Epidermal melanocyte (primary cell): ENCODE results near the gene S100A4.

Source experiments
- DNase-seq: peaks from one replicate; pipeline ENCODE4 v3.0.0; 2011; ENCODE audit warnings: low spot score; ENCODE audit not compliant: insufficient read length

The S100A4 gene

DNA sequence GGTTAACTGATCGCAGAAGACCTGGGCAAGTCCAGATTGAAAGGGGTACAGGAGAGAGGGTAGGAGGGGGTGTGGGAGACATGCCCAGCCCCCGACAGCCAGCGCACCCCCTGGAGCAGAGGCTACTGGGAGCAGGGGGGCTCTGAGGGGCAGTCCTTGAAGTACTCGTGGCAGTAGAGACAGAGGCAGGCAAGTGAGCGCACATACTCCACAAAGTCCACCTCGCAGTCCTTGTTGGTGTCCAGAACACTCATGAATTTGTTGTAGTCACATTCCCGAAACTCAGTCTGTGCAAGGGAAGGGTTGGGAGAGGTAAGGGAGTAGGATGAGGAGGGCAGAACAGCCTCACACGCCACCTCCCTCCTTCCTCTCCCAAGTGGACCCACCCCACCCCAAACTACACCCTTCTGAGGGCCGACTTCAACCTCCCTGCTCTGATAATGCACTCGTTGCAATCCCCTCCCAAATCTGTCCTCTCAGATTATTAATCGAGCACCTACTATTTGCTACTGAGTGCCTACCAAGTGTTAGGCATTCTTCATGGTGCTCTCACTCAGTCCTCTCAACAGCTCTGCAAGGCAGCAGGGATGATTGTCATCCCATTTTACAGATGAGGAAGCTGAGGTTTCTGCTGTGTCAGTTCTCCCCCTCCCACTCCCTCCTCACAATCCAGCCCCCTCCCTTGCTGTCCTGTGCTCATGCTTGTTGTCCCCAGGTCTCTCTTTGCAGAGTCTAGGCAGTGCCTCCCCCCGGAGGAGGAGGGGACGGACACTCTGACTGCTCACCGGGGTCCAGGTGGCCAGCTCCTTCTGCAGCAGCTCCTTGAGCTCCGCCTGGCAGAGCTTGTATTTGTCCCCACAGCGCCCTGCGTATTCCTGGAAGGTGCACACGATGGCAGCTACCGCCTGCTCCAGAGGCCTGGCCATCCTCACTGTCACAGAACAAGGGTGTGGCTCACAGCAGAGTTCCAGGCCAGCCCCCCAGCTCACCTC lies 2.2 kb upstream of the S100A4 start:
- DNase-seq: no peak

DNA sequence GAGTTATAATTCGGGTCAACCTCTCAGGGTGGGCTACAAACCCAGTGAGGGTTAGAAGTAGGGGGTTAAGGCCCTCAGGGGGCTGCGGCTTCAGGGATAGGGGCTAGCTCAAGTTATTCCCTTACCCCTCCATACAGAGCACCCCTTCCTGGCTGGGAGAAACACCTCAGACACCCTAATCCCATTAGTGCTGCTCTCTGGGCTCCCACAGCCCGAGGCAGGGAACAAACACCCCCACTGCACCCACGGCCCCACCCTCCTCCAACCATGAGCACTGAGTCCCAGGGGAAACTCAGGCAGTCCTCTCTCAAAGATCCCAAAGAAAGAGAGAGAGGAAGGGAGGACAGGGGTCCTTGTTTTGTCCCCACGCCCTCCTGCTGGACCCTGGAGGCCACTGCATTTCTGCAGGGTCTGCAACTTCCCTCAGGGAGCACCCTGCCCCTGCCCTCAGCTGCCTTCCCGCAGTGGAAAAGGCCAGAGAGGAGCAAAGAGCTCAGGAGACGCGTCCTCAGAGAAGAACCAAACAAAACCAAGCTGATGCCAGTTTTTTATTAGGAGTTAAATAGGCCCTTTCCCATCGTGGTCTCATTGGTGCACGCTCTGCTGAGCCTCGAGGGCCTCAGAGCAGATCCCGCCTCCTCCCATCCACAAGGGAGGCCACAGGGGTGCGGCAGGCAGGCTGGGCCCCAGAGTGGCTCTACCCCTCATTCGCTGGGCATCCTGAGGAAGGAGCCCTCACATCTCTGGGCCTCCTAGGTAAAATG lies 1.4 kb upstream of the S100A4 start:
- no peak for DNase-seq

DNA sequence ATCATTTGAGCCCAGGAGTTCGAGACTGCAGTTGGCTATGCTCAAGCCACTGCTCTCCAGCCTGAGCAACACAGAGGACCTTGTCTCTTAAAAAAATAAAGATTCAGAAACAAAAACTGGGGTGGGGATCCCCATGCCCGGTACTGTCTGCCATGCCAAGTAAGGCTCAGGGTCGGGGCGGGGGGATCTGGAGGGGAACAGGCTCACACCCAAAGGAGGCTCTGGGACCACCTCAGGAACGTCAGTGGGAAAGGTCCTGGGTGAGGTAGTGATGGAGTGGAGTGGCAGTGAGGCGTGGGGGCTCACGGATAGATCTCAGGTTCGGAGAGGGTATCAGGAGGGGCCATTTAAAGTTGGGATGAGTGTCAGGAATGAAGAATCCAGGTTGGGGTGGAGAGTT lies 765 bp upstream of the S100A4 start:
- no peak for DNase-seq

DNA sequence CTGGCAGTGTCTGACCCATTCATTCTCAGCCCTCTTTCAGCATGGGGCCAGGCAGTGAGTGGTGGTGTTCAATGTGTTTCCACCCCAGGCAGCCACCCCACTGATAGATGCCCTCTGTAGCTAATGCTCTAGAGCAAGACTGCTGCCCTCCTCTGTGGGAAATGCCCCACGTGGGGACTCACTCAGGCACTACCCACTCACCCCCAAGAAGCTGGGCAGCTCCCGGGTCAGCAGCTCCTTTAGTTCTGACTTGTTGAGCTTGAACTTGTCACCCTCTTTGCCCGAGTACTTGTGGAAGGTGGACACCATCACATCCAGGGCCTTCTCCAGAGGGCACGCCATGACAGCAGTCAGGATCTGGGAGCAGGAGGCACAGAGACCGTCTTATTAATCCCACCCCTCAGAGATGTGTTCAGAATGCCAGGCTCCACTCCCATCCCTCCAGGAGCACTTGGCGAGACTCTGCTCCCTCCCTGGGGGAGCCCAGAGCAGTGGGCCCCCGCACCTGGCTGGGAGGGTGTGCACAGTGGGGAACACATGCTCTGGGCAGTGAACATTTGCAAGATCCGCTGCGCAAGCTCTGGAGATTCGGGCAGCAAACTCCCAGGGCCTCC lies 1.0 kb downstream of the S100A4 start:
- DNase-seq: no peak

DNA sequence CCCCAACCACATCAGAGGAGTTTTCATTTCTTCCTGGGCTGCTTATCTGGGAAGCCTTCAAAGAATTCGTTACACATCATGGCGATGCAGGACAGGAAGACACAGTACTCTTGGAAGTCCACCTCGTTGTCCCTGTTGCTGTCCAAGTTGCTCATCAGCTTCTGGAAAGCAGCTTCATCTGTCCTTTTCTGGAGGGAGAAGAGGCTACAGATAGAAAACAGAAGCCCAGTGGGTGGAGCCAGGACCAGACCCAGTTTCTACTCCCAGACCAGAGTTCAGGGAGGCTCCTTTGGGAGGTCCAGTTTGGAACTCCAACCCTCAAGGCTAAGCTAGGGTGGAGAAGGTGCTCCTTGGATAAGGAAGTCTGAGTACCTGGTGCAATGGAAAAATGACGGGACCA lies 1.9 kb downstream of the S100A4 start:
- DNase-seq: no peak

DNA sequence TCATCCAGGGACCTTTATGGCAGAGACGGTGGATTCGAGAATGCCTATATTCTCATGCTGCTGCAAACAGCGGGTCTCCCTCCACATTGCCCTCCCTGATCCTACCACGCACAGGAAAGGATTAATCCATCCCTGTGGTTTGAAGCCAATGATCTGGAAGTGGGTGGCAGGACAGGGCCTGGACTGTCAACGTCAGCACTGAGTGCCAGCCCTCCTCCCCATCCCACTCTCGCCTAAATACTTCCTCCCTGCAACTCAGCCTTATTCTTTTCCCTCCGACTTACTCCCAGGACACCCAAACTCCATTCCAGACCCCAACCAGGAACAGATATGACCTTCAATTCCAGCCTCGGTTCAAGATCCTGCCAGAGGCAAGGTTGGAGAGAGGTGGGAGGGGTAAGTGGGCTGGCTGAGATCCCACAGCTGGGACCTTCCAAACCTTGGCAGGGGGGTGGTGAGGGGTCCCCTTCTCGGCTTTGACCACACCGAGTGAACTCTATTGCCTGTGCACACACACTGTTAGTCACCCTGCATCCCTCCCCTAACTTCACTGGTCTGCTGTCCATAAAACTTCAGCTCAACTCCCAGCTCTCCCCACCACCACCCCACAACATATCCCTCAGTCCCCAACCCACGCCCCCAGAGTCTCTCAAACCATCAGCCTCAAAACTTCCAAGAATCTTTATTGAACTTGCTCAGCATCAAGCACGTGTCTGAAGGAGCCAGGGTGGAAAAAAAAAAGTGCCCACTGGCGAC lies 2.5 kb downstream of the S100A4 start:
- no peak for DNase-seq

DNA sequence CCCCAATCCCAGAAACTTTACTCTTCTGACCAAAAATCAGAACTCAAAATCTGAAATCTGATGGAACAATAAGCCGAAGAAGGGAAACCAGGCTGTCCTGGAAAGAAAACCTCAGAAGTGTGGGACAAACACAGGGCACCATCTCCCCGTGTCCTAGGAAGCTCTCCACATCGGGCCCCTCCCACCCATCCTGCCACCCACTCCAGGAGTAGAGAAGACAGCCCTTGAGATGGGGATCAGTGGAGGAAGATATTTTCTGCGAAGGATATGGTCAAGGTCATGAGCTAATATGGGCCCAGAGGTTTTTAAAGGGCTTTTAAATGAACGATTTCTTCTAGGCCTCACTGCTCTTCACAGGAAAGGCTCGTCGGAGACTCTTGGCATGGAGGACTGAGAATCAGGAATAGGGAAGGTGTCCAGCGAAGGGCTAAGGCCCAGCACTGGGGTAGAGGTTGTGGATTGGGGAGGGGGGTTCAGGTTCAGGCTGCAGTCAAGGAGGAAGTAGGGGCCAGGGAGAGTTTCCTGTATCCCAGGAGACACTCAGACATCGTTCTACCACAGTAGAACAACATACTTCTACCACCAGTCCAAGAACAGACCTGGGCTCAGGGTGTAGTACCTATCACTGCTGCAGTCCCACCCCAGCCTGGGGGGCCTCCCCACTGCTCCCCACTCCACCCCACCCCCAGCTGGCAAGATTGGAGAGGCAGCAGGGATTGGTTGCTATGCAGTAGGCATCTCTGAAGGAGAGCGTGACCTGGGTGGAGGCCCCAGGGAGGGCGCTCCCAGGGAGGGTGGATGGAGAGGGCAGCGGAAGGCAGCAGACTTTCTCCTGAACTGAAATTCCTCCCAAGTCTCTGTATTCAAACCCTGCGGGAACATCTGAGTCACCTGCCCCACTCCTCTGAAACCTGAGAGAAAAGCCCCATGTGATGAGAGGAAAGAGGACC lies 3.7 kb downstream of the S100A4 start:
- DNase-seq: no peak

DNA sequence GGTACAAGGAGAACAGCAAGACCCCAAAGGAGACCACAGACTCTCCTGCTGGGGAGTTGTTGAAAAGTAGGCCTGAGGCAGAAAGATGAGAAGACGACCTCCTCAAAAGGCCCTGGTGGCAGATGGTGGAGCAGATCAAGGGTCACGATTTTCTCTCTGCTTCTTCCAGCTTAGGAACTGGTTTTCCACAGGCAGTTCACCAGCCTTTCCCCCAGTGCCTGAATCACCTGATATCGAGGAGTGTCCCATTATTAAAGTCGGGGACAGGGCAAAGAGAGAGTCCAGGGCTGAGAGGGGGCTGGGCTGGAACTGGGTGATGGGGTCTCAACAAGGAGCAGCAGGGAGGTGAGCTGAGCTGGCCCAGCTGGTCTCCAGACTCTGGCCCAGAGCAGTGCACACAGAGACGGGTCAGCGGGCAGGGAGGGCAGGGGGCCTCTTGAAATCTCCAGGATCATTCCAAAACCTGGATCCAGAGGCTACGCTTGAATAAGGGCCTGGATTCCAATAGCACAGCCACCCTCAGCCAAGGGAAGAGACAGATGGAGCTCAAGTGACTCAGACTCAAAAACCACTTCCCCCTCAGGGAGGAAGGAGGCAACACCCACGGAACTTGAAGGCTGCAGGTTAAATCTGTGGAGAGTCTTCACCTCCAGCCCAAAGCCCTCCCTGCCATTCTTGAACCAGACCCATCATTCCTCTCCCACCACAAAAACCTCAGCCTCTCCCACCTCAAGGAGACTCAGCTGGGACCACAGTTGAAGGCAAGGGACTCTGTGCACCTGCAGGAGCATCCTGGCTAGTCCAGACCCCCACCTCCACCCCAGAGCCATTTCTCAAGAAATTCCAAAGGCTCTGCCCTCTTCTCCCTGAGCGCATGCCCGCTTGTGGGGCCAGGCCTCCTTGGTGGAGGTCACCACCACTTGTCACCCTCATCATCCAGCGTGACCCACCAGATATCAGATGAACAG lies 4.9 kb downstream of the S100A4 start, which contains the start of gene S100A5:
TSS of gene S100A5 (minus strand) at position 541 of the 968 bp plus-strand sequence. CDS start 743 bp downstream, outside the sequence.
- no peak for DNase-seq

DNA sequence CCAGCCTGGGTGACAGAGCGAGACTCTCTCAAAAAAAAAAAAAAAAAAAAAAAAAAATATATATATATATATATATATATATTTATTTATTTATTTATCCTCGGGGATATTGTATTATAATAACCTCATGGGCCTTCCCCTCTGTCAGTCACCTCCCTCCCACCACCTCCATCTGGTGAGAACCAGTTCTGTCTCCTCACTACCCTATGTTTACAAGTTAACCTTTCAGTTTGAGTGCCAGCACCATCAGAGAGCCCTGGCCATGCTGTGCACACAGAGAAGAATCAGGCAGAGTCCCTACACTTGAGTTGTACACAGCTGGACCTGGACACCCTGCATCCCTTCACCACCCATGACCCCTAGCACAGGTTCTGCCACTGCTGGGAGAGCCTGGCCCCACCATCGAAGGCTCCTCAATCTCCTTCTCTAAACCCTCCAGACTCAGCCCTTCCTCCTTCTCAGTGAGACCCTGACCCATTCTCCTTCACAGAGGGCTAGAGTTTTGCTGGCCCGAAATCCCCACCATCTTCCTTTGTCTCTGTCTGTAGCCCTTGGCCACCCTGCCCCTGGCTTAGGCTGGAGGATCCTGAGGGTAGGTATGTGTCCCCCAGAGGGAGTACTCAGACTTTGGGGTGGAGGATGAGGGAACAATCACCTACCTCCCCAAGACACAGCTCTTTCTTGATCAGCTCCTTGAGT lies 6.1 kb downstream of the S100A4 start:
- no peak for DNase-seq

DNA sequence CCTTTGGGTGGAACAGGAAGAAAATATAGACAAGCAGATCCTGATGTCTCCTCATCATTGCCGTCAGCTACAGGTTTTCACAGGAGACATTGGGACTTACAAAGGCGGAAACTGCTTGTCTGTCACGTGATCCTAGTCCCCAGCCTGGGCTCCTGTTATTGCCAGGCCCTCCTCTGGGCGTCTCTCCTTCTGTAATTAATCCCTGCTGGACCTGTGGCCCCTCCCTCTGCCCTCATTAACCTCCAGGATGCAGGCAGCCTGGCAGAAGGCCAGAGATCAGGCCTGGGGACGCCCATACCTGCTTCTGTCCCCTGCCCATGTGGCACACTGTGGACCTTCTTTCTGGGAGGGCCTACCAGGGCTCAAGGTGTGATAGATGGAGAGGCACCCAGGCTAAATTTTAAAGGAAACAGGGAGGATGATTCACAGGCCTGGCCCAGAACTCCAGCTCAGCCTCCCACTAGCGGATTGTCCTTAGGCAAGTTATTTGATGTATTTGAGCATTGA lies 7.2 kb downstream of the S100A4 start:
- DNase-seq: no peak

DNA sequence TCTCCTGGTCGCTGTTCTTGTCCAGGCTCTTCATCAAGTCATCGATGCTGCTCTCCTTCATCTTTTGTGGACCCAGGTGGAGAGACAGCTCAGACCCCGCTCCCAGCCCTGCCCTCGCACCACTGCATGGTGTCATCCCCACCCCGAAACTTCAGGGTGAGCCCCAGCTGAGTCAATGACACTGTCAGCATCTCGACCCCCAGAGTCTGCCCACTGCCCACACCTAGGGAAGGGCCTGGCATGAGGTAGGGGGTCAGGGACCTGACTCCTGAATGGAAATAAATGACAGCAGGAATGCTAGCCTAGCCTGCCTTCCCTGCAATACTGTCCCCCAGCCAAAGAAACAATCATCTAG lies 8.3 kb downstream of the S100A4 start:
- no peak for DNase-seq

DNA sequence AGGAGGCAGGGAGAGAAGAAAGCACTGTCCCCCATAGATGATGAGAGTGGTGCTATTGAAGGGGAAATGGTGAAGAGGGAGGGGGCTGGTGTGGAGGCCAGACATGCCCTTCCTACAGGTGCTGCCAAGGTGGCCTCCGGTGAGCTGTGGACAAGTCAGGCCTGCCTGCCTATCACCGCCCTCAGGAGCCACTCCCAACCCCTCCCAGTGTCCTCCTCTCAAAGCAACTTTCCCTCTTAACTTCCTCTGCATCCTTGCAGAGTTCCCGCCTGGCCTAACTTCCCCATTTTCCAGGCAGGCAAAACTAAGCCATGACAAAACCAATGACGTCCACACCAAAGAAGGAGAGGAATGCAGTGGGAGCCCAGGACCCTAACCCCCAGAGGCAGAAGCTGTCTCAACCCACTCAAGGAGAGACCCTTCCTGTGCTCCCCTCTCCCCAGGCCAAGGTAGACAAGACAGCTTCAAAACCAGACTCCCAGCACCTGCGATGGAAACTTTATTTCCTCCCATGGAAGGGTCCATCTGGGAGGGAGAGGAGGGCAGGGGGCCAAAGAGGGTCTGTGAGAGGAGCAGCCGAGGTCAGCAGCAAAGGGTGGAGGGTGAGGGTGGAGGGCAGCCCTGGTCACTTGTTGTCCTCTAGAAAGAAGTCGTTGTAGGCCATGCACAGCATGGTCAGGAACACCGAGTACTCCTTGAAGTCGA lies 8.8 kb downstream of the S100A4 start:
- no peak for DNase-seq

DNA sequence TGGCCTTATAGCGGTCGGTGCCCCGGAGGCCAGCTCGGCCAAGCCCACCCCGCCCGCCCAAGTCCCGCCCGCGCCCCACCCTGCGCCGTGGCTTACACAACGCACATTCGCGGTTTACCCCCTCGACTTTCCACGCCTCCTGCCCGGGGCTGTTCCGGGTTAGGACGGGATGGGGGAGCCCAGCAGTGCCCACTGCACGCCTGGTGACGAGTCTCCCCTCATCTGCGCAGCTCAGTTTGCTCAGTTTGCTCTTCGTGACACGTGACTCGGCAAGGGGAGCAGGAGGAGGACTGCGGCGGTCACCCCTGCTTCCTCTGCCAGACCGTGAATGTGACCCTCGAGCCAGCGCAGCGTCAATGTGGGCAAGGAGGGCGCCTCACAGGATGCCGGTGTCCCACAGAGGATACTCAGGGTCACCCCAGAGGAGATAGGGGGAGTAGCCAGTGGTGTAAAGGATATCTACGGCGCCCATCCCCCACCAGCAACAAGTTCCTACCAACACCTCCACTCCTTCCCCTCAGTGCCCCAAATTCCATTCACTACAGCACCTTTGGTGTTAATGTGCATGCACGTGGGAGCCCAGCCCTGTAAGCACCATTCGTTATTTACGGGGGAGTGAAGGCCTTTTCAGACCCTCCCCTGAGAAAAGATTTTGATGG lies 9.5 kb downstream of the S100A4 start:
- DNase-seq: peak; percentile 78

DNA sequence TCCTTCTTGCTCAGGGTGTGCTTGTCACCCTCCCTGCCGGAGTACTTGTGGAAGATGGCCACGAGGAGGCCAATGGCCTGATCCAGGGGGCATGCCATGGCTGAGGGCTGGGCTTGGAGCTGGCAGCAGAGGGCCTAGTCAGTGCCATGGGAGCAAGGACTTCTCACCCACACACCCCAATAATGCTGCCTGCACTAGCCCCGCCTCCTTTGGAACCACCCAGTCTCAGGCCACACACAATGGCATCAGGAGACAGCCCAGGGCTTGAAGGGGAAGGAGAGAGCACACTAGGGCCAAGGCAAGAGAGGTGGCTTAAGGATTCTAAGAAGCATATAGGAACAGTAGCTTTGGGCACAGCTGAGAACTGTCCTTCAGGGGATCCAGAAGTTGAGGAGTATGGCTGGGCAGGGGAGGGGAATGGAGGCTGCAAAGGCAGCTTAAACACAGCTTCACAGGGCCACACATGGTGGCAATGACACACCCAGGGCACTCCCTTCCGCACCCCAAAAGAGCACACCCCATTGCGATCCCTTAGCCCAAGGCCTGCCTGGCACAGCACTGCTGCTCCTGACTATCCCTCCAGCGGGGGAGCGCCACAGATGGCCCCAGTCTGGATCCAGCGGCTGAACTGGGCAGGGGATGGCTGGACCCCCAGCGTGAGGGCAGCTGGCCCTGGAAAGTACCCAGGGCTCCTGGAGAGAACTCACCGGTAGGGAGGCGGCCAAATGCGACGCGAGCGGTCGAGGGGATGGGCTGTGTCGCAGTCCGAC lies 10.2 kb downstream of the S100A4 start, which contains the start of gene S100A6:
TSS of gene S100A6 (minus strand) at position 750 of the 770 bp plus-strand sequence. CDS start at position 98, 652 bp downstream.
- peak; percentile 35 for DNase-seq

DNA sequence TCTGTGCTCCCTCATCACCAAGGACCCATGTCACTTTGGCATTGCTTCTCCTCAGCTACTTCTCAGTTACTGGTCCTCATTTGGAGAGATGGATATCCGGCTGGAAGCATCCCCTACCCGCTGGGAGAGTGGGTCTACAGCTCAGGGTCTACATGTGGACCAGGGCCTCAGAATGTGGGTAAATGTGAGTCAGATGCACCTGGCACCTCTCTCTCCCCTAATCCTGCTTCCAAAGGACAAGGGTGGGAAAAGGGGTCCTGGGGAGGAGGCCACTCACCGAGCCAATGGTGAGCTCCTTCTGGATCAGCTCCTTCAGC lies 10.7 kb downstream of the S100A4 start:
- no peak for DNase-seq

DNA sequence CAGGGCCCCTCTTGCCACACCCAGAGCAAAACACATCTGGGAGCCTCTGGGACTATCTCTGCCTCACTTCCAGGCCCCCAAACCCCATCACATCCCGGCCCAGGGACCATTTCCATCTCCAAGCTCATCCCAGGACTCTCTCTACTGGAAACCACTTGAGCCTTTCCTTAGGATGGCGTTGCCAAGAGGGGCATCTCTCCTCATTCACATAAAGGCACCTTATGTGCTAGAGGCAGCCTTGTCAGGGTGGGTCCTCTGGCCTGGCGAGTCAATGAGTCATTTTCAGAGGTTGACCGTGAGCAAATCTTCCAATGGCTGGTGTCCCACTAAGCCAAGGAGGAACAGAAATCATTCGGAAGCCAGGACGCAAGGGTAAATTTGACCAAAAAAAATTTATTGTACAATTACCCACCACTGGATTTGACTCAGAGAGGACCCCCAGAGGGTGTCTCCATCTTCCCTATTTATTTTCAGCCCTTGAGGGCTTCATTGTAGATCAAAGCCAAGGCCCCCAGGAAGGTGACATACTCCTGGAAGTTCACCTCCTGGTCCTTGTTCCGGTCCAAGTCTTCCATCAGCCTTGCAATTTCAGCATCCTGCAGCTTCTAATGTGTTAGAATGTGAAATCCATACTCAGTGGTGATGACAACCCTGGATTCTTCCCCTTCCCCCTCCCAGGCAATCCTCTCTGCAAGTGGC lies 11.2 kb downstream of the S100A4 start:
- no peak for DNase-seq
